ENCODE results near the gene LIPK. TPM values are rescaled to one million over a fixed set of nuclear protein-coding genes. Genes with fewer than 3 reads are reported as not detected.

LIPK gene
- total RNA-seq, 4 donors from 2014 or later: not detected

GRCh38 chr10:88800152-88801125 is 94.4 kb downstream of the LIPK start:
- TF ChIP-seq EP300 (IDR thresholded peaks at IDR 0.05) (no peak), CTCF (IDR thresholded peaks at IDR 0.05) (no peak)
- no peaks in the 10 kb centered on the region for H3K4me1 ChIP-seq
- no peak for ATAC-seq
- H3K9me3 ChIP-seq: no peaks in the 10 kb centered on the region
- peaks cover 5% of the 10 kb centered on the region for H3K27me3 ChIP-seq
- WGBS, 2 donors (ENCODE audit: low coverage in 1 of 2): 94% methylated on average over 2 of the region's 2 CpGs
- H3K36me3 ChIP-seq: no peaks in the 10 kb centered on the region
- H3K4me3 ChIP-seq: no peak overlapping the region
- H3K27ac ChIP-seq: no peak overlapping the region

Other genes starting within 250 kb of the LIPK start
- gene RNLS, start 122.9 kb upstream of the LIPK start, total RNA-seq: 10 to 100 TPM in 3 of 4 donors, 1 to 10 TPM in 1; 9.4 to 25.1 (median 15.3) TPM
- under 1 TPM in 2 of 4 donors, not detected in 2; 0.12 to 0.13 TPM for gene LIPJ, start 119.5 kb upstream of the LIPK start, total RNA-seq
- not detected for gene LIPF, start 41.8 kb upstream of the LIPK start, total RNA-seq
- under 1 TPM in 1 of 4 donors, not detected in 3; 0.94 TPM for gene LIPN, start 53.8 kb downstream of the LIPK start, total RNA-seq
- not detected for gene LIPM, start 96.5 kb downstream of the LIPK start, total RNA-seq
- under 1 TPM in 1 of 4 donors, not detected in 3; 0.96 TPM for gene ANKRD22, start 145.6 kb downstream of the LIPK start, total RNA-seq
- gene STAMBPL1, start 174.0 kb downstream of the LIPK start, total RNA-seq: 10 to 100 TPM; 14.4 to 26.3 (median 22.3) TPM
- gene ACTA2, start 246.5 kb downstream of the LIPK start, total RNA-seq: 1,000 to 10,000 TPM; 5,887 to 9,086 (median 7,887) TPM

Measured in gastroesophageal sphincter (tissue), 4 donors.